CD4-positive, alpha-beta T cell treated with Interleukin-17A for 1 hour (primary cell): ENCODE data around the gene YWHAG.
A peak's percentile ranks its signal among the peaks of the same experiment; 100 is the strongest.
"Not testable (repeated sequence)": the region's sequence is repeated elsewhere in the genome, so short reads cannot be mapped to it uniquely, and the experiment has no call there.

Source experiments
- DNase-seq: peaks from one replicate; pipeline ENCODE4 v3.0.0-alpha.2; 2020

The YWHAG gene

GRCh38 chr7:76358481-76359110, at the start of gene YWHAG:
Gene YWHAG, minus strand, starts transcription at chr7:76358991. Its CDS starts 183 bp downstream, at chr7:76358808.
- DNase-seq, result no peak

- DNase-seq, result no peak
Measured at GRCh38 chr7:76408121-76408560, 49.4 kb upstream of the YWHAG start.

DNA sequence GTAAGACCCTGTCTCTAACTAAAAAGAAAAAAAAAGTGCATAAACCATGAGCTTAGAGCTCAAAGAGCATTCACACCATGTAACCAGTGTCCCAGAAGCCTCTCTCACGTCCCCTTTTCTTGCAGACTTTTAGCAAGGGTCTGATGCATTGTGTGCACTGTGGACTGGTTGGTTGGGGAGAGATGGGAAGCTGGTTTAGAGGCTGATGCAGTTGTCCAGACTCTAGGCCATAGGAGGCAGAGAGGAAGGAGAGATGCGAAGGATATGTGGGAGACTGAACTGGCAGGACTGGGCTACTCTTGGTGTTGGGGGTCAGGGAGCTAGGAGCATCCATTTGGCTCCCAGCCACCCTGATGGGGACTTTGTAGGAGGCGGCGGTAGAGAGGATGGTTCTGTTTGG, 48.9 kb upstream of the YWHAG start:
- DNase-seq, result no peak

GRCh38 chr7:76405738-76406137, 46.9 kb upstream of the YWHAG start:
- no peak for DNase-seq

DNA sequence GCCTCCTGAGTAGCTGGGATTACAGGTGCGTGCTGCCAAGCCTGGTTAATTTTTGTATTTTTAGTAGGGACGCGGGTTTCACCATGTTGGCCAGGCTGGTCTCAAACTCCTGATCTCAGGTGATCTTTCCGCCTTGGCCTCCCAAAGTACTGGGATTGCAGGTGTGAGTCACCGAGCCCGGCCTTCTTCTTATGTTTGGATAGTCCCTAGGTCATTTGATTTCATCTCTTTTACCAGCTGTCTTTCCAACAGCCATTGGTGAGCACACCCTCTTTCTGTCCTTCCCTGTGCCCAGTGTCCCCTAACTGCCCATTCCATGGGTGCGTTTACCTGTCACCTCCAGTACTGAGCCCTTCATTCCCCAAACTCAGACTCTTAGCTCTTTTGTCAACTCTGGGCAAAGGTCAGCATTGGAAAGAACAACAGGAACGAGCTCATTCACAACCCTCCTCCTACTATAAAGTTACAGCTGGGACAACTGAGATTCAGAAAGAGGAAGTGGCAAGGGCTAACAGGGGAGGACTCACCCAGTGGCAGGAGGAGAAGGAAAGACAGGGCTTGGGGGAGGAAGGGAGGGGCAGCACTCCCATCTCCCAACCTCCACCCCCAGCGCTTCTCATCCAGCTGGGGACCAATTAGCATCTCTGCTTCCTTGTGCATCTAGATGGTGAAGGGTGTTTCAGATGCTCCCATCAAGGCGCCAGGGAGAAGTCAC, 45.1 kb upstream of the YWHAG start:
- DNase-seq, result no peak

GRCh38 chr7:76403097-76403496, 44.3 kb upstream of the YWHAG start:
- DNase-seq, result not testable (repeated sequence)

DNA sequence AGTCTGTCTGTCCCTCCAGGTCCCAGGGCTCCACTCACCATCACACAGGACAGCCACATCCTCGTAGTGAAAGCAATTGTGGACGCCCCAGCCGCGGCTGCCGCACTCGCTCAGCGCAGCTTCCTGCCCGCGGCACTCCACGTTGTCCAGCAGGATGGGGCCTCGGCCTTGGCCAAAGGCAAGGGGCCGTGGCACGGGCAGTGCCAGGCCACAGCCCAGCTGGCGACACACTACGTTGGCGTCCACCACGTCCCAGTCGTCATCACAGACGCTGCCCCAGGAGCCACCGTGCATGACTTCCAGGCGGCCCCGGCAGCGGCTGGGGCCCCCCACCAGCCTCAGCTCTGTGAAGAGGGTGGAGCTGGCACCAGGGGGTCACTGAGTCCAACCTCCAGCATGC, 41.5 kb upstream of the YWHAG start:
- no peak for DNase-seq

DNA sequence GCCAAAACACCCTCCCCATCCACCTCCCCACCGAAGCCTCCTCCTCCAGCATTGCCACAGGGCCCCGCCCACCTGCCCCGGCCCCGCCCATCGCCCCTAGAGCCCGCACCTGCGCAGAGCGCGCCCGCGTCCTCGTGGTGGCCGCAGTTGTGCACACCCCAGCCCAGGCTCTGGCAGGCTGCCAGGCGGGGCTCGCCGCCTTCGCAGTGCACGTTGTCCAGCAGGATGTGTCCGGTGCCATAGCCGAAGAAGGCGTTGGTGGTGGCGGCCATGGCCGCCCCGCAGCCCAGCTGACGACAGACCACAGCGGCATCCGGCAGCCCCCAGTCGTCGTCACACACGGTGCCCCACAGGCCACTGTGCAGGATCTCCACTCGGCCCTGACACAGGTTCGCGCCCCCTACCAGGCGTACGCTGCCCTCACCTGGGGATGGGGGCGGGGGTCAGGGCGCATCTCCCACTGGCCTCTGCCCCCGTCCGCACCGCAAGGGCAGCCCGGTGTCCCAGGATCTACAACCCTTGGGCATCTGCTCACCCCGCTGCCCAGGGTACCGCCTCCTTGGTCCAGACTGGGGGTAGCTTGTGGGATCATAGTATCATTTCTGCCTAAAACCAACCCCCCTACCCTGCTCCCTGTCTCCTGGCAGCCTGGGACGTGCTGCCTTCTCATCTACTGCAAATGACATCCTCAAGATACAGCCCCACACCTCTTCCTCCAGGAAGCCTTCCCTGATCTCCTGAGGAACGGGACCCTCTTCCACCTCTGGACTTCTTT, 38.8 kb upstream of the YWHAG start:
- DNase-seq, result peak; percentile 89

DNA sequence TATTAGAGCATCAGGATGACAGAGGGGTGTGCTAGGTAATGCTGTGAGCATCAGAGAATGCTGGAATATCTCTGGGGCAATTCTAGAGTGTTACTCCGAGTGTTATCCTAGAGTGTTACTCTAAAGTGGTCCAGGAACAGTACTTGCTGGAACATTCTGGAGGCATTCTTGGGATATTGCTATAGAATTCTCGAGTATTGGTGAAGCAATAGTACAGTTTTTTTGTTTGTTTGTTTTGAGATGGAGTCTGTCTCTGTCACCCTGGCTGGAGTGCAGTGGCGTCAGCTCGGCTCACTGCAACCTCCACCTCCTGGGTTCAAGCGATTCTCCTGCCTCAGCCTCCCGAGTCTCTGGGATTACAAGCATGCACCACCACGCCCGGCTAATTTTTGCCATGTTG, 38.1 kb upstream of the YWHAG start:
- no peak for DNase-seq

DNA sequence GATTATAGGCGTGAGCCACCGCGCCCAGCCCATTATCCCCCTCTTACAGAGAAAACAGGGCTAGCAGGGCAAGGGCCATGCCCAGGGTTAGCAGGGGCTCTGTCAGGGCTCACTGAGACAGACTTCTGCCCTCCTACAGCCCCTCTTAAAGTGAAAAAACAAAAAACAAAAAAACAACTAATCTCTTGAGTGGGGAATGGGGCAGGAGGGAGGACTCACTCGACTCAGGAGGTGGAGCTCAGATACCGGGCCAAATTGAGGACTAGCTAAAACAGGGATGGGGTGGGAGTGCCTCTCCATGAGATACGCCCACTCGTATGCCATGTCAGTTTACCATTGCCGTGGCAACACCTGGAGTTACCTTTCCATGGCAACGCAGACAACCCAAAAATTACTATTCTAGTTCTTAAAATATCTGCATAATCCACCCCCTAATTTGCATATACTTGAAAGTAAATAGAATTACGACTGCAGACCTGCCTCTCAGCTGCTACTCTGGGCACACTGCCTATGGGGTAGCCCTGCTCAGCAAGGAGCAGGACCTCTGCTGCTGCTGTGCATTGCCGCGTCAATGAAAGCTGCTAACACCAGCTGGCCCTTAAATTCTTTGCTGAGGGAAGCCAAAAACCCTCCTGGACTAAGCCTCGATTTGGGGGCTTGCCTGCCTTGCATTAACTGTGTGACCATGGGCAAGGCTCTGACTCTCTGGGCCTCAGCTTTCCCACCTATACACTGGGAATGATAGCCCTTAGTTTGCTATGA, 37.4 kb upstream of the YWHAG start:
- no peak for DNase-seq

DNA sequence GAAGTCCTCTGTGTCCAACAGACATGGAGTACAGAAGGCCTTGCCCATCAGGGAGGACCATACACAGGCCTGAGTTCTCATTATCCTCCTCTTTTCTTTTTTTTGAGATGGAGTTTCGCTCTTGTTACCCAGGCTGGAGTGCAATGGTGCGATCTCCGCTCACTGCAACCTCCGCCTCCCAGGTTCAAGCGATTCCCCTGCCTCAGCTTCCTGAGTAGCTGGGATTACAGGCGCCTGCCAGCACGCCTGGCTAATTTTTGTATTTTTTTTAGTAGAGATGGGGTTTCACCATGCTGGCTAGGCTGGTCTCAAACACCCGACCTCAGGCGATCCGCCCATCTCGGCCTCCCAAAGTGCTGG, 36.8 kb upstream of the YWHAG start:
- not testable (repeated sequence) for DNase-seq

- DNase-seq, result no peak
Measured at GRCh38 chr7:76394957-76395356, 36.2 kb upstream of the YWHAG start.

DNA sequence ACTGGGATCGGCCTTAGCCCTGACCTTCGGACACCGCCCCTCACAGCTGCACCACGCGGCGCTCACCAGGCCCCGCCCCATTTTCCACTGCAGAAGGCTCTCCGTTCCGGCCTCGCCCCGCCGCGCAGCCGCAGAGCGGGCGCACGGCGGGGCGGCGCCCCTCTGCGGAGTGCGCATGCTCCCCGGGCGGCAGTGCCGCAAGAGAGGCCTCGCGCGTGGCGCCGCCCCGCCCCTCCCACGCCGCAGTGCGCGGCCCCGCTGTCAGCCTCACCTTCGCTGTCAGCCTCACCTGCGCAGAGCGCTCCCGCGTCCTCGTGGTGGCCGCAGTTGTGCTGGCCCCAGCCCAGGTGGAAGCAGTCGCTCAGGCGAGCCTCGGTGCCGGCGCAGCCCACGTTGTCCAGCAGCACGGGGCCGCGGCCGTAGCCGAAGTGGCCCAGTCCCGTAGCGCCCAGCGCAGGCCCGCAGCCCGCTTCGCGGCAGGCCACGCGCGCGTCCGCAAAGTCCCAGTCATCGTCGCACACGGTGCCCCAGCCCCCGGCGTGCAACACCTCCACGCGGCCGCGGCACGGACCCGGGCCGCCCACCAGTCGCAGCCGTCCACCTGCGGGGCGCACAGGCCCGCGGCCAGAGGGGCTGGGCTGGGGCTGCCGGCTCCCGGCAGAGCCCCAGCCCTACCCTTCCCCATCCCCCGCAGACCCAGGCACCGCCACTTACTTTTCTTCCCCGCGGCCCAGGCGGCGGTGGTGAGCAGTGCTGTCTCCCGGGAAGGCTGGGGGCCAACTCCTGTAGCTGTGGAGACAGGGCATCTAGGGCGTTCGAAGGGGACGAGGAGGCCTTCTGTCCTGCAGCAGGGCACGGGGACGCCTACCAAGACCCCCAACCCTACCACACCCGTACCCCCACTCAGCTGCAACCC, 34.6 kb upstream of the YWHAG start:
- peak; percentile 92 for DNase-seq

- DNase-seq, result no peak
Measured at GRCh38 chr7:76392531-76393115, 33.8 kb upstream of the YWHAG start.

GRCh38 chr7:76390092-76390491, 31.3 kb upstream of the YWHAG start:
- DNase-seq, result no peak

GRCh38 chr7:76387789-76388188, 29.0 kb upstream of the YWHAG start:
- DNase-seq, result not testable (repeated sequence)

DNA sequence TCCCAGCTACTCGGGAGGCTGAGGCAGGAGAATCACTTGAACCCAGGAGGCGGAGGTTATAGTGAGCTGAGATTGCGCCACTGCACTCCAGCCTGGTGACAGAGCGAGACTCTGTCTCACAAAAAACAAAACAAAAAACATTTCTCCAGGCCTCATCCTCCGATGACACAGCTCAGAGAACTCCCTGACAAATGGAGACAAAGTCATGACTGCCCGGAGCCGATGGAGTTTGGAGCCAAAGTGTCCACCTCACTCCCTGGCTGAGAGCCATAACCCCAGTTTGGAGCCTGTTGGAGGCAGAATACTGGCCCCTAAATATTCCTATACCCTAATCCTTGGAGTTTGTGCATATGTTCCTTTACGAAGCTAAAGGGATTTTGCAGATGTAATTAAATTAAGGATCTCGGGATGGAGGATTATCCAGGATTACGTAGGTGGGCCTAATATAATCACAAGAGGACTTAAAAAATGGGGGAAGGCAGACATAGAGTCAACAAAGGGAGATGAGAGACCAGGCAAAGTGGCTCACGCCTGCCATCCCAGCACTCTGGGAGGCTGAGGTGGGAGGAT, 28.0 kb upstream of the YWHAG start:
- no peak for DNase-seq

- DNase-seq, result no peak
Measured at GRCh38 chr7:76383089-76383944, 24.5 kb upstream of the YWHAG start.

DNA sequence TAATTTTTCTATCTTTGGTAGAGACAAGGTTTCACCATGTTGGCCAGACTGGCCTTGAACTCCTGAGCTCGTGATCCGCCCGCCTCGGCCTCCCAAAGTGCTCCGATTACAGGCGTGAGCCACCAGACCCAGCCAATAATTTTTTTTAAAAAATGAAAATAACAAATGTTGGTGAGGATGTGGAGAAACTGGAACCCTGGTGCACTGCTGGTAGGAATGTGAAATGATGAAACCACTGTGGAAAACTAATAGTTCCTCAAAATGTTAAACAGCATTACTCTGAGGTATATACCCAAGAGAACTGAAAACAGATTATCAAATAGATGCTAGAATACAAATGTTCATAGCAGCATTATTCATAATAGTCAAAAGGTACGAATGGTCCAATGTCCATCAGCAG, 23.0 kb upstream of the YWHAG start:
- no peak for DNase-seq

- DNase-seq, result no peak
Measured at GRCh38 chr7:76380623-76380966, 21.8 kb upstream of the YWHAG start.
